ENCODE measurements around the gene BASP1.

GRCh38 chr5:17227868-17228267 lies 10.4 kb downstream of the BASP1 start:
- no peak for TF ChIP-seq CTCF (conservative IDR thresholded peaks at IDR 0.05; ENCODE audit: low read depth in 2 of 2)
- TF ChIP-seq POLR2AphosphoS5 (IDR thresholded peaks at IDR 0.05; ENCODE audit: low read depth) = no peak
- TF ChIP-seq REST (IDR thresholded peaks at IDR 0.05; ENCODE audit: unreplicated experiment) = no peak
- no peak for TF ChIP-seq EZH2phosphoT487 (IDR thresholded peaks at IDR 0.05; ENCODE audit: unreplicated experiment)
- no peak for TF ChIP-seq EZH2 (IDR thresholded peaks at IDR 0.05; ENCODE audit: low read depth, unreplicated experiment)
- no peak for TF ChIP-seq CREB1 (CRISPR knock-in tag; IDR thresholded peaks at IDR 0.05; ENCODE audit: low read depth)
- no peak for TF ChIP-seq JUNB (IDR thresholded peaks at IDR 0.05; ENCODE audit: unreplicated experiment)
- TF ChIP-seq ZNF331 (CRISPR knock-in tag; IDR thresholded peaks at IDR 0.05; ENCODE audit: low read depth) = no peak
- TF ChIP-seq ETS1 (IDR thresholded peaks at IDR 0.05) = no peak

Measured in GM23338 (cell line).